Measurements from ENCODE around the gene FLNB.

GRCh38 chr3:58073301-58074108, 65.3 kb downstream of the FLNB start:
- TF ChIP-seq USF2 (IDR thresholded peaks at IDR 0.05; ENCODE audit: low read depth, low read length), result no peak
- TF ChIP-seq CTCF (conservative IDR thresholded peaks at IDR 0.05; ENCODE audit: low read depth, low read length), result no peak
- TF ChIP-seq CHD1 (IDR thresholded peaks at IDR 0.05; ENCODE audit: low read depth, low read length), result no peak
- TF ChIP-seq ELK1 (IDR thresholded peaks at IDR 0.05; ENCODE audit: borderline replicate concordance, low read depth, low read length), result no peak
